NAMALWA (cell line): ENCODE results near the gene ATRAID.
"Not testable (repeated sequence)": the region's sequence is repeated elsewhere in the genome, so short reads cannot be mapped to it uniquely, and the experiment has no call there.

Experiments
- DNase-seq: peaks from one replicate; pipeline ENCODE4 v3.0.0-alpha.2; 2015; ENCODE audit warnings: low spot score

Gene ATRAID

GRCh38 chr2:27211943-27212625 is at the start of gene ATRAID, which contains the start of gene SLC5A6:
TSS of gene ATRAID (plus strand) at chr2:27212041. CDS start at chr2:27212369, 328 bp downstream.
TSS of gene SLC5A6 (minus strand) at chr2:27212268. CDS start at chr2:27207650, 4,618 bp downstream.
- peak; percentile 92 for DNase-seq

- no peak for DNase-seq
These were observed 49.4 kb upstream of the ATRAID start for GRCh38 chr2:27162151-27163121.

GRCh38 chr2:27164960-27165763 is 46.7 kb upstream of the ATRAID start:
- DNase-seq: no peak

GRCh38 chr2:27170581-27171337 is 41.1 kb upstream of the ATRAID start:
- DNase-seq: peak; percentile 21

- no peak for DNase-seq
These were observed 40.4 kb upstream of the ATRAID start for GRCh38 chr2:27171351-27171848.

GRCh38 chr2:27174638-27175037 is 37.2 kb upstream of the ATRAID start:
- no peak for DNase-seq

GRCh38 chr2:27175330-27175729 is 36.5 kb upstream of the ATRAID start:
- no peak for DNase-seq

- DNase-seq: not testable (repeated sequence)
These were observed 36.1 kb upstream of the ATRAID start for GRCh38 chr2:27175781-27176180.

GRCh38 chr2:27177441-27178351 is 34.1 kb upstream of the ATRAID start:
- no peak for DNase-seq

GRCh38 chr2:27178469-27178868 is 33.4 kb upstream of the ATRAID start:
- DNase-seq: no peak

- DNase-seq: no peak
These were observed 32.4 kb upstream of the ATRAID start for GRCh38 chr2:27179344-27180000.

- DNase-seq: no peak
These were observed 29.5 kb upstream of the ATRAID start for GRCh38 chr2:27182346-27182745.

GRCh38 chr2:27184115-27184514 is 27.7 kb upstream of the ATRAID start:
- DNase-seq: no peak

GRCh38 chr2:27185331-27186026 is 26.4 kb upstream of the ATRAID start:
- DNase-seq: peak; percentile 24

- DNase-seq: no peak
These were observed 25.1 kb upstream of the ATRAID start for GRCh38 chr2:27186613-27187345.

- DNase-seq: no peak
These were observed 21.9 kb upstream of the ATRAID start for GRCh38 chr2:27189989-27190388.

GRCh38 chr2:27191070-27191829 is 20.6 kb upstream of the ATRAID start:
- peak; percentile 87 for DNase-seq
